ENCODE results near the gene LEKR1. TPM values are rescaled to one million over a fixed set of nuclear protein-coding genes. Genes with fewer than 3 reads are reported as not detected.
A peak's percentile ranks its signal among the peaks of the same experiment; 100 is the strongest.
"Not testable (repeated sequence)": the region's sequence is repeated elsewhere in the genome, so short reads cannot be mapped to it uniquely, and the experiment has no call there.

LEKR1 gene
- total RNA-seq, 1 experiment from 2014 or later = 1.3 TPM

DNA sequence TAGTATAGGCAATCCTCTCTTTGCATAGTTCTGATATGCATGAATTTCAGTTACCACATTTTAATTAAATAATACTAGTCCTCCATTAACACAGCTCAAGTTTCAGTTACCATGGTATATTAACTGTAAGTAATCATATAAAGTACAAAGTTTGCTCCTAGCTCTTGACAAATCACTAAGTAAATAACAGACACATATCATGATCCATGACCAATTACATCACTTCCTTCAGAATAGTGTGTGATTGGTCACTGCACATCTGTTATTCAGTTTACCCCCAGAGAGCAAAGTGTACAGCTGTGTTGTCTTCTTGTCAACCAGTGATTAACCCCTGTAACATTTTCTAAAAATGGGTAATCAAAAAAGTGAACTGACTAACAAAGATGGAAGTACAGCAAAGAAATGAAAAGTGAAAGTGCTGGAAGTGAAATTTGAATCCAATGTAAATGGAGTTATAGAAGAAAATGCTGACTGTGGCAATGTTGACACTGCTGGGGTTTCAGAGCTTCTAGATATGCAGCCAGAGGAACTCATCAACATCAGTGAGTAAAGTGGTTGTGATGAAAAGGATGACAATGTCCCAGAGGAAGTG lies 30.2 kb upstream of the LEKR1 start:
- ChIA-PET POLR2A (interaction anchor here (1.4 kb wide), 1 partner anchor 16 kb away, joined by 4 read pairs; no protein-coding TSS in a partner anchor), CTCF (interaction anchor here (0.7 to 1.1 kb wide), 3 partner anchors 17 to 241 kb away, joined by 3 to 4 read pairs (median 3); partner anchors contain the start of gene SSR3)
- peaks cover 15% of the 10 kb centered on the region for H3K9me3 Mint-ChIP-seq (ENCODE audit: unreplicated experiment)
- peaks cover 30% of the 10 kb centered on the region for H3K4me1 Mint-ChIP-seq (ENCODE audit: insufficient read depth, unreplicated experiment)
- H3K27ac Mint-ChIP-seq (ENCODE audit: low read depth, unreplicated experiment) = peak overlapping the region; percentile 61
- no peak for DNase-seq (ENCODE audit: unreplicated experiment)
- TF ChIP-seq, protein P1, sequence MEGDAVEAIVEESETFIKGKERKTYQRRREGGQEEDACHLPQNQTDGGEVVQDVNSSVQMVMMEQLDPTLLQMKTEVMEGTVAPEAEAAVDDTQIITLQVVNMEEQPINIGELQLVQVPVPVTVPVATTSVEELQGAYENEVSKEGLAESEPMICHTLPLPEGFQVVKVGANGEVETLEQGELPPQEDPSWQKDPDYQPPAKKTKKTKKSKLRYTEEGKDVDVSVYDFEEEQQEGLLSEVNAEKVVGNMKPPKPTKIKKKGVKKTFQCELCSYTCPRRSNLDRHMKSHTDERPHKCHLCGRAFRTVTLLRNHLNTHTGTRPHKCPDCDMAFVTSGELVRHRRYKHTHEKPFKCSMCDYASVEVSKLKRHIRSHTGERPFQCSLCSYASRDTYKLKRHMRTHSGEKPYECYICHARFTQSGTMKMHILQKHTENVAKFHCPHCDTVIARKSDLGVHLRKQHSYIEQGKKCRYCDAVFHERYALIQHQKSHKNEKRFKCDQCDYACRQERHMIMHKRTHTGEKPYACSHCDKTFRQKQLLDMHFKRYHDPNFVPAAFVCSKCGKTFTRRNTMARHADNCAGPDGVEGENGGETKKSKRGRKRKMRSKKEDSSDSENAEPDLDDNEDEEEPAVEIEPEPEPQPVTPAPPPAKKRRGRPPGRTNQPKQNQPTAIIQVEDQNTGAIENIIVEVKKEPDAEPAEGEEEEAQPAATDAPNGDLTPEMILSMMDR (IDR thresholded peaks at IDR 0.05; ENCODE audit: unreplicated experiment) = no peak
- no peaks in the 10 kb centered on the region for H3K27me3 Mint-ChIP-seq (ENCODE audit: insufficient read depth, unreplicated experiment)
- no TSS peak for BruUV-seq (replicated peaks)
- H3K4me3 Mint-ChIP-seq (ENCODE audit: unreplicated experiment) = no peak overlapping the region
- intact Hi-C loops (cut with micrococcal nuclease) = no loop called here
- H3K36me3 Mint-ChIP-seq (ENCODE audit: insufficient read depth, unreplicated experiment) = peaks cover 13% of the 10 kb centered on the region

DNA sequence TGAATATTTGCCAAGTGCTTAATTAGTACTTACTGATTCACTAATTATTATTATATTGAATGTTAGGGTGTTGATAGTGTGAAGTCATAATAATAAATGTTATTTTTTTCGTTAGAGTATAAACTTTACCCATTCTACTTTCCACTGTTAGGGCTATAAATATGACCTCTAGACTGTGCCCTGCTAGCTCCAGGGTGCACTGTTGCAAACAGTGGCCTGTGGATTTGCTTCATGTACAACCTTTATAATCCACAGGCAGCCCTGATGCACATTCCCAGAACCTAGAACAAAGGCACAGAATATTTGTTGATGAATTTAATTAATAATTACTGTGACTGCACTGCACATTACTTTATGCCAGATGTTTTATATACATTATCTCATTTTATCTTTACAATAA lies 28.8 kb upstream of the LEKR1 start:
- peaks cover 20% of the 10 kb centered on the region for H3K36me3 Mint-ChIP-seq (ENCODE audit: insufficient read depth, unreplicated experiment)
- DNase-seq (ENCODE audit: unreplicated experiment) = no peak
- H3K27ac Mint-ChIP-seq (ENCODE audit: low read depth, unreplicated experiment) = no peak overlapping the region
- TF ChIP-seq, protein P1 (IDR thresholded peaks at IDR 0.05; ENCODE audit: unreplicated experiment) = no peak
- intact Hi-C loops (cut with micrococcal nuclease) = no loop called here
- no peaks in the 10 kb centered on the region for H3K27me3 Mint-ChIP-seq (ENCODE audit: insufficient read depth, unreplicated experiment)
- H3K4me3 Mint-ChIP-seq (ENCODE audit: unreplicated experiment) = no peak overlapping the region
- BruUV-seq (replicated peaks) = no TSS peak
- H3K4me1 Mint-ChIP-seq (ENCODE audit: insufficient read depth, unreplicated experiment) = peaks cover 25% of the 10 kb centered on the region
- CTCF ChIA-PET = interaction anchor here (1.2 kb wide), 1 partner anchor 9 kb away, joined by 3 read pairs; no protein-coding TSS in a partner anchor
- H3K9me3 Mint-ChIP-seq (ENCODE audit: unreplicated experiment) = peaks cover 16% of the 10 kb centered on the region
- POLR2A ChIA-PET = interaction anchor here (0.7 kb wide), 1 partner anchor 227 kb away, joined by 4 read pairs; no protein-coding TSS in a partner anchor

DNA sequence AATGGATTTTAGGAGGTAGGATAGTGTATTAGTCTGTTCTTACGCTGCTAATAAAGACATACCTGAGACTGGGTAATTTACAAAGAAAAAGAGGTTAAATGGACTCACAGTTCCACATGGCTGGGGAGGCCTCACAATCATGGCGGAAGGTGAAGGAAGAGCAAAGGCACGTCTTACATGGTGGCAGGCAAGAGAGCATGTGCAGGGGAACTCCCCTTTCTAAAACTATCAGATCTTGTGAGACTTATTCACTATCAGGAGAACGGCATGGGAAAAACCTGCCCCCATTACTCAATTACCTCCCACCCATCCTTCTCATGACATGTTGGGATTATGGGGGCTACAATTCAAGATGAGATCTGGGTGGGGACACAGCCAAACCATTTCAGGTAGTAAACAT lies 25.9 kb upstream of the LEKR1 start:
- POLR2A ChIA-PET = interaction anchor here (1.2 kb wide), 1 partner anchor 288 kb away, joined by 3 read pairs; no protein-coding TSS in a partner anchor
- peaks cover 23% of the 10 kb centered on the region for H3K9me3 Mint-ChIP-seq (ENCODE audit: unreplicated experiment)
- H3K27me3 Mint-ChIP-seq (ENCODE audit: insufficient read depth, unreplicated experiment); BruUV-seq (replicated peaks); intact Hi-C loops (cut with micrococcal nuclease); CTCF ChIA-PET; H3K4me1 Mint-ChIP-seq (ENCODE audit: insufficient read depth, unreplicated experiment); H3K36me3 Mint-ChIP-seq (ENCODE audit: insufficient read depth, unreplicated experiment); H3K4me3 Mint-ChIP-seq (ENCODE audit: unreplicated experiment); DNase-seq (ENCODE audit: unreplicated experiment): not testable (repeated sequence)
- peak overlapping the region; percentile 3 for H3K27ac Mint-ChIP-seq (ENCODE audit: low read depth, unreplicated experiment)

DNA sequence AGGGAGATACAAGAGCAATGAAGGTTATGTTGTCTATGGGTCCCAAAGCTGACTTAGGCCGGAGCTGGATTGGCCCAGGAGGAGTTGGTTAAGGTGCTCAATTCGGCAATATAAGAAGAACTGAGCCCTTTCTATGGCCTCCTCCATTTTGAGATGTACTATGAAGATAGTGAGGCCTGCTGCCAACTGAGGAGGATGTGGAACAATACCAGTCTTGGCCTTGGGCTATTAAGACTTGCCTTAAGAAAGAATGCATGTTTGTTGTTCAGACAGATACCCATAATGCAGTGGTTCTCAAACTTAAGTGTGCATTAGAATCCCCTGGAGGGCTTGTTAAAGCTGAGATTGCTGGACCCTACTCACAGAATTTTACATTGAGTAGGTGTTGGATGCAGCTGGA lies 24.4 kb upstream of the LEKR1 start:
- no peak overlapping the region for H3K4me3 Mint-ChIP-seq (ENCODE audit: unreplicated experiment)
- no peak for DNase-seq (ENCODE audit: unreplicated experiment)
- ChIA-PET POLR2A (interaction anchor here (1.0 to 2.9 kb wide), 4 partner anchors 11 to 18 kb away, joined by 4 to 10 read pairs (median 4); no protein-coding TSS in a partner anchor), CTCF (no interaction called here)
- H3K27me3 Mint-ChIP-seq (ENCODE audit: insufficient read depth, unreplicated experiment) = no peaks in the 10 kb centered on the region
- H3K4me1 Mint-ChIP-seq (ENCODE audit: insufficient read depth, unreplicated experiment) = no peaks in the 10 kb centered on the region
- TF ChIP-seq, protein P1 (IDR thresholded peaks at IDR 0.05; ENCODE audit: unreplicated experiment) = no peak
- peaks cover 23% of the 10 kb centered on the region for H3K9me3 Mint-ChIP-seq (ENCODE audit: unreplicated experiment)
- no peak overlapping the region for H3K27ac Mint-ChIP-seq (ENCODE audit: low read depth, unreplicated experiment)
- intact Hi-C loops (cut with micrococcal nuclease) = no loop called here
- H3K36me3 Mint-ChIP-seq (ENCODE audit: insufficient read depth, unreplicated experiment) = peaks cover 7% of the 10 kb centered on the region
- no TSS peak for BruUV-seq (replicated peaks)
